Keratinocyte (primary cell): ENCODE data around the gene SLC35B2. TPM values are rescaled to one million over a fixed set of nuclear protein-coding genes. Genes with fewer than 3 reads are reported as not detected.

Source experiments
- DNase-seq: peaks from one replicate; pipeline ENCODE4 v3.0.0-alpha.2; 2011; ENCODE audit warnings: low read depth, missing footprints, low spot score
- FAIRE-seq: peaks from 2 replicates; lab custom pipeline; 2011; peaks lifted over from hg19 to GRCh38; lab: Jason Lieb, UNC
- H2AFZ ChIP-seq: 2 replicates; pipeline ENCODE4 v1.6.0; 2012; ENCODE audit warnings: low read length, control low read depth, inconsistent platforms; ENCODE audit not compliant: control insufficient read depth
- H3K27ac ChIP-seq: 2 replicates; pipeline ENCODE4 v1.5.1; 2011; ENCODE audit warnings: low read length; ENCODE audit not compliant: control insufficient read depth, insufficient read depth
- H3K27me3 ChIP-seq: 3 replicates; pipeline ENCODE4 v1.6.0; 2011; ENCODE audit warnings: low read length; ENCODE audit not compliant: control insufficient read depth, insufficient read depth; ENCODE audit errors: extremely low read depth
- H3K36me3 ChIP-seq, 2 experiments: 2 replicates in 1 of 2; 3 replicates in 1 of 2; pipeline ENCODE4 v1.5.1; 2011; ENCODE audit warnings: low read length in 2 of 2, mild to moderate bottlenecking in 1 of 2; ENCODE audit not compliant: control insufficient read depth in 2 of 2, insufficient read depth in 2 of 2; ENCODE audit errors: extremely low read depth in 1 of 2
- H3K4me1 ChIP-seq: 3 replicates; pipeline ENCODE4 v1.5.1; 2011; ENCODE audit warnings: low read length; ENCODE audit not compliant: control insufficient read depth, insufficient read depth; ENCODE audit errors: extremely low read depth
- H3K4me2 ChIP-seq: 3 replicates; pipeline ENCODE4 v1.6.0; 2011; ENCODE audit warnings: low read depth, low read length; ENCODE audit not compliant: control insufficient read depth, insufficient read depth; ENCODE audit errors: extremely low read depth
- H3K4me3 ChIP-seq, 3 experiments: fragments of 200-600 bp in 1 of 3; sonication (generic) in 1 of 3; 2 replicates in 2 of 3; 3 replicates in 1 of 3; pipeline ENCODE4 v1.5.1; 2011 to 2016; ENCODE audit warnings: low read length in 3 of 3, mild to moderate bottlenecking in 3 of 3, control low read depth in 2 of 3, inconsistent platforms in 1 of 3, low read depth in 1 of 3, mixed read lengths in 1 of 3, mixed run types in 1 of 3, moderate library complexity in 1 of 3; ENCODE audit not compliant: control insufficient read depth in 2 of 3, insufficient read depth in 2 of 3; ENCODE audit errors: extremely low read depth in 1 of 3
- H3K79me2 ChIP-seq: 2 replicates; pipeline ENCODE4 v1.6.0; 2012; ENCODE audit warnings: low read length; ENCODE audit not compliant: control insufficient read depth, insufficient read depth
- H3K9ac ChIP-seq: 3 replicates; pipeline ENCODE4 v1.6.0; 2011; ENCODE audit warnings: low read length; ENCODE audit not compliant: control insufficient read depth, insufficient read depth; ENCODE audit errors: extremely low read depth
- H3K9me1 ChIP-seq: 3 replicates; pipeline ENCODE4 v1.6.0; 2011; ENCODE audit warnings: low read length; ENCODE audit not compliant: control insufficient read depth, insufficient read depth; ENCODE audit errors: extremely low read depth
- H3K9me3 ChIP-seq: 2 replicates; pipeline ENCODE4 v1.5.1; 2012; ENCODE audit warnings: low read depth, low read length; ENCODE audit not compliant: control insufficient read depth
- H4K20me1 ChIP-seq: 3 replicates; pipeline ENCODE4 v1.6.0; 2011; ENCODE audit warnings: low read length; ENCODE audit not compliant: control insufficient read depth, insufficient read depth; ENCODE audit errors: extremely low read depth
- CTCF ChIP-seq, 3 experiments: IDR thresholded peaks in 1 of 3; conservative IDR thresholded peaks in 1 of 3; optimal IDR thresholded peaks in 1 of 3; 2 replicates in 2 of 3; 3 replicates in 1 of 3; pipeline versions ENCODE3 to v1.5.1; 2011; ENCODE audit warnings: low read length in 3 of 3, mild to moderate bottlenecking in 3 of 3, moderate library complexity in 2 of 3, control low read depth in 1 of 3, inconsistent platforms in 1 of 3; ENCODE audit not compliant: insufficient read depth in 2 of 3; ENCODE audit errors: extremely low read depth in 1 of 3
- EZH2 ChIP-seq: IDR thresholded peaks from one replicate; pipeline ENCODE4 v1.6.1; 2012; ENCODE audit warnings: inconsistent platforms, mild to moderate bottlenecking, low read length, moderate library complexity
- dilution Hi-C: fragments of 300-500 bp; cut with MboI; formaldehyde crosslinking; loops from one replicate; pipeline ENCODE4 v1.7.0; 2020; ENCODE audit warnings: low sequenced_read_pairs; ENCODE audit not compliant: extremely low pct_ligation_motif_present
- polyA plus RNA-seq, 5 experiments: library from polyadenylated mRNA; depleted of rRNA in 3 of 5; stranded (reverse) in 3 of 5; stranded (forward) in 1 of 5; unstranded in 1 of 5; fragments of >200 nt; gene quantifications; 1 replicate in 1 of 5; 2 replicates in 3 of 5; 3 replicates in 1 of 5; pipeline versions ENCODE4 v1.2.1 to v1.2.3, GENCODE V29; 2011 to 2012; ENCODE audit warnings: missing spikeins in 2 of 5, low read depth in 1 of 5, low replicate concordance in 1 of 5

SLC35B2 gene
- polyA plus RNA-seq, 1 donor (not counting 4 experiments of a cell fraction or from before 2014, with no cell fraction given) = 69.9 TPM

- Histone ChIP-seq H2AFZ (no peak overlapping the region), H3K36me3 (peaks cover 40 to 42% of the 10 kb centered on the region in 2 experiments), H4K20me1 (peaks cover 3% of the 10 kb centered on the region), H3K9me3 (no peaks in the 10 kb centered on the region), H3K9me1 (peaks cover 2% of the 10 kb centered on the region), H3K4me2 (no peak overlapping the region), H3K27me3 (peaks cover 29% of the 10 kb centered on the region), H3K9ac (no peak overlapping the region), H3K4me3 (no peak overlapping the region), H3K4me1 (peaks cover 7% of the 10 kb centered on the region), H3K79me2 (no peaks in the 10 kb centered on the region), H3K27ac (no peak overlapping the region)
- dilution Hi-C loops = no loop called here
- TF ChIP-seq EZH2 = no peak
- no peak for TF ChIP-seq CTCF (optimal IDR thresholded peaks at IDR 0.05 in 1 of 3, IDR thresholded peaks at IDR 0.05 in 1 of 3, conservative IDR thresholded peaks at IDR 0.05 in 1 of 3; ENCODE audit: extremely low read depth in 1 of 3, insufficient read depth in 2 of 3, low read length in 3 of 3)
- no peak for FAIRE-seq
- no peak for DNase-seq
Measured at GRCh38 chr6:44300292-44300823, 43.0 kb upstream of the SLC35B2 start.

GRCh38 chr6:44298864-44299263 lies 41.5 kb upstream of the SLC35B2 start:
- Histone ChIP-seq H3K9me1 (peaks cover 2% of the 10 kb centered on the region), H3K36me3 (peaks cover 27 to 30% of the 10 kb centered on the region in 2 experiments), H3K9ac (no peak overlapping the region), H4K20me1 (peaks cover 3% of the 10 kb centered on the region), H3K4me2 (no peak overlapping the region), H3K79me2 (no peaks in the 10 kb centered on the region), H3K27me3 (peaks cover 37% of the 10 kb centered on the region), H3K27ac (no peak overlapping the region), H3K4me3 (no peak overlapping the region), H3K9me3 (no peaks in the 10 kb centered on the region), H2AFZ (no peak overlapping the region), H3K4me1 (peaks cover 7% of the 10 kb centered on the region)
- no peak for FAIRE-seq
- no peak for DNase-seq
- TF ChIP-seq CTCF (optimal IDR thresholded peaks at IDR 0.05 in 1 of 3, IDR thresholded peaks at IDR 0.05 in 1 of 3, conservative IDR thresholded peaks at IDR 0.05 in 1 of 3; ENCODE audit: extremely low read depth in 1 of 3, insufficient read depth in 2 of 3, low read length in 3 of 3) = no peak
- no peak for TF ChIP-seq EZH2
- dilution Hi-C loops = no loop called here
